ENCODE results near the gene GABRA5.

- TF ChIP-seq EZH2 (IDR thresholded peaks at IDR 0.05; ENCODE audit: insufficient read depth, poor library complexity, severe bottlenecking) (no peak), EZH2phosphoT487 (IDR thresholded peaks at IDR 0.05; ENCODE audit: insufficient read depth, low read depth) (no peak)
Measured at GRCh38 chr15:26870346-26870745, 3.5 kb downstream of the GABRA5 start.

Measured in GM23248 (cell line).